Tibial nerve (tissue), 4 donors: Measurements from ENCODE around the gene MLXIPL. TPM values are rescaled to one million over a fixed set of nuclear protein-coding genes. Genes with fewer than 3 reads are reported as not detected.
A peak's percentile ranks its signal among the peaks of the same experiment; 100 is the strongest.

Experiments
- DNase-seq, 2 donors: peaks; one replicate each; pipeline ENCODE4 v3.0.0-alpha.2; 2019; ENCODE audit warnings: low spot score in 2 of 2
- H3K27ac ChIP-seq, 4 donors: fragments of 200-600 bp; sonication (generic) in 3 of 4; one replicate each; pipeline ENCODE4 v1.5.1; 2017 to 2019; ENCODE audit warnings: mild to moderate bottlenecking in 1 of 4
- H3K27me3 ChIP-seq, 2 donors: fragments of 200-600 bp; sonication (generic) in 1 of 2; one replicate each; pipeline versions ENCODE4 v1.5.1 to v1.6.0; 2017 to 2019
- H3K36me3 ChIP-seq, 3 donors: fragments of 200-600 bp; sonication (generic); one replicate each; pipeline ENCODE4 v1.5.1; 2018 to 2019
- H3K4me1 ChIP-seq, 4 donors: fragments of 200-600 bp; sonication (generic) in 3 of 4; one replicate each; pipeline ENCODE4 v1.5.1; 2017 to 2019
- H3K4me3 ChIP-seq, 4 donors: fragments of 200-600 bp; sonication (generic) in 3 of 4; one replicate each; pipeline ENCODE4 v1.5.1; 2017 to 2019; ENCODE audit warnings: mild to moderate bottlenecking in 1 of 4, moderate library complexity in 1 of 4
- H3K9me3 ChIP-seq, 4 donors: fragments of 200-600 bp; sonication (generic) in 3 of 4; one replicate each; pipeline ENCODE4 v1.5.1; 2017 to 2019
- CTCF ChIP-seq, 5 experiments: fragments of 200-600 bp in 3 of 5; fragments of 450-650 bp in 2 of 5; sonication (generic) in 3 of 5; IDR thresholded peaks; one replicate each; pipeline ENCODE4 v1.5.1; 2016 to 2019; ENCODE audit warnings: antibody characterized with exemption in 5 of 5, mild to moderate bottlenecking in 3 of 5, moderate library complexity in 2 of 5
- EP300 ChIP-seq, 2 donors: sonication (generic); formaldehyde crosslinking; IDR thresholded peaks; one replicate each; pipeline ENCODE4 v1.6.1; 2017; ENCODE audit warnings: antibody characterized with exemption in 2 of 2, mild to moderate bottlenecking in 1 of 2
- POLR2A ChIP-seq, 2 donors: fragments of 450-650 bp; IDR thresholded peaks; one replicate each; pipeline ENCODE4 v1.6.1; 2017; ENCODE audit warnings: antibody characterized with exemption in 2 of 2, mild to moderate bottlenecking in 2 of 2, moderate library complexity in 2 of 2
- WGBS, 2 donors: methylation state at CpG; one replicate each; pipeline ENCODE4 v1.1.5; 2018; 5-methylcytosine and 5-hydroxymethylcytosine counted together
- total RNA-seq, 4 donors: library from RNA; depleted of rRNA; stranded (reverse); fragments of >200 nt; gene quantifications; one replicate each; pipeline ENCODE4 v1.1.0, GENCODE V29; 2016

Gene MLXIPL
- total RNA-seq, 4 donors from 2014 or later, result 16.2 to 83.5 (median 59.6) TPM

GRCh38 chr7:73669288-73669701, 45.0 kb upstream of the MLXIPL start:
- TF ChIP-seq POLR2A (IDR thresholded peaks at IDR 0.05), result no peak
- TF ChIP-seq CTCF (IDR thresholded peaks at IDR 0.05), result no peak
- Histone ChIP-seq H3K9me3 (no peaks in the 10 kb centered on the region), H3K27ac (no peak overlapping the region), H3K36me3 (peaks cover 0 to 5% (median 0%) of the 10 kb centered on the region in 3 donors), H3K4me1 (peaks cover 0 to 18% (median 9%) of the 10 kb centered on the region in 4 donors), H3K27me3 (no peaks in the 10 kb centered on the region), H3K4me3 (no peak overlapping the region)
- no peak for DNase-seq
- WGBS, 2 donors, result 73 to 77% methylated on average over 19 of the region's 19 CpGs

GRCh38 chr7:73668886-73669230, 44.5 kb upstream of the MLXIPL start:
- Histone ChIP-seq H3K4me3 (peak overlapping the region in 3 of 4 donors; percentile 48 to 74 (median 48)), H3K36me3 (peaks cover 0 to 5% (median 0%) of the 10 kb centered on the region in 3 donors), H3K4me1 (peaks cover 0 to 18% (median 9%) of the 10 kb centered on the region in 4 donors), H3K27ac (peak overlapping the region in 1 of 4 donors; percentile 76), H3K9me3 (peaks cover 0 to 2% (median 0%) of the 10 kb centered on the region in 4 donors), H3K27me3 (no peaks in the 10 kb centered on the region)
- TF ChIP-seq POLR2A (IDR thresholded peaks at IDR 0.05), result no peak
- no peak for TF ChIP-seq EP300 (IDR thresholded peaks at IDR 0.05)
- TF ChIP-seq CTCF (IDR thresholded peaks at IDR 0.05), result no peak
- no peak for DNase-seq
- WGBS, 2 donors, result 30 to 31% methylated on average over 5 of the region's 5 CpGs

- Histone ChIP-seq H3K27me3 (no peaks in the 10 kb centered on the region), H3K4me1 (peaks cover 0 to 18% (median 9%) of the 10 kb centered on the region in 4 donors), H3K36me3 (peaks cover 0 to 5% (median 0%) of the 10 kb centered on the region in 3 donors), H3K4me3 (peak overlapping the region; percentile 47 to 74 (median 48)), H3K9me3 (peaks cover 0 to 7% (median 0%) of the 10 kb centered on the region in 4 donors), H3K27ac (peak overlapping the region in 1 of 4 donors; percentile 76)
- WGBS, 2 donors, result 1 to 3% methylated on average over 15 to 16 of the region's 52 CpGs
- DNase-seq, result no peak
- TF ChIP-seq CTCF (IDR thresholded peaks at IDR 0.05) (no peak), EP300 (IDR thresholded peaks at IDR 0.05) (no peak), POLR2A (IDR thresholded peaks at IDR 0.05) (no peak)
Measured at GRCh38 chr7:73668103-73668885, 44.0 kb upstream of the MLXIPL start.

- Histone ChIP-seq H3K27ac (peak within 1 kb of the TSS in 1 of 4 donors; percentile 76), H3K9me3 (peaks cover 0 to 13% (median 0%) of the 10 kb centered on the region in 4 donors), H3K36me3 (peaks cover 0 to 5% (median 0%) of the 10 kb centered on the region in 3 donors), H3K4me1 (peaks cover 0 to 18% (median 9%) of the 10 kb centered on the region in 4 donors), H3K27me3 (no peaks in the 10 kb centered on the region), H3K4me3 (peak within 1 kb of the TSS; percentile 47 to 74 (median 48))
- peak; percentile 84 to 89 for DNase-seq
- TF ChIP-seq EP300 (IDR thresholded peaks at IDR 0.05) (peak in 1 of 2 donors; percentile 28), CTCF (IDR thresholded peaks at IDR 0.05) (peak; percentile 89 to 99 (median 97)), POLR2A (IDR thresholded peaks at IDR 0.05) (peak in 1 of 2 donors; percentile 52)
- 8 to 14% methylated on average over 18 to 19 of the region's 79 CpGs for WGBS, 2 donors
Measured at GRCh38 chr7:73667344-73668102, 43.2 kb upstream of the MLXIPL start, which contains the start of gene VPS37D. VPS37D (plus strand) TSS chr7:73667831; CDS start chr7:73667959, 128 bp downstream.
